HEK293 (cell line): ENCODE results near the gene WNT11.

Source experiments
- CTCF ChIA-PET: fragments of 350-600 bp; formaldehyde crosslinking; extraction: SDS; loops from one replicate; lab custom pipeline; 2021; ENCODE audit warnings: antibody characterized with exemption; lab: Yijun Ruan, JAX
- POLR2A ChIA-PET: fragments of 300-600 bp; formaldehyde crosslinking; extraction: SDS; loops from one replicate; lab custom pipeline; 2020; ENCODE audit warnings: antibody characterized with exemption, inconsistent platforms; lab: Yijun Ruan, JAX
- H3K27ac ChIP-seq: fragments of 200-500 bp; sonication (Bioruptor generic); 2 replicates; pipeline ENCODE4 v1.5.1; 2014; ENCODE audit warnings: low read depth, low read length, control low read depth, inconsistent platforms; ENCODE audit errors: extremely low read depth
- H3K36me3 ChIP-seq, 2 experiments: fragments of 200-500 bp in 1 of 2; sonication (Bioruptor generic) in 1 of 2; 1 replicate in 1 of 2; 2 replicates in 1 of 2; pipeline ENCODE4 v1.5.1; 2014 to 2017; ENCODE audit warnings: inconsistent platforms in 2 of 2, low read length in 2 of 2; ENCODE audit not compliant: control insufficient read depth in 2 of 2, insufficient read depth in 1 of 2
- H3K4me1 ChIP-seq: fragments of 200-500 bp; sonication (Bioruptor generic); 2 replicates; pipeline ENCODE4 v1.5.1; 2014; ENCODE audit warnings: mild to moderate bottlenecking, low read length, inconsistent platforms; ENCODE audit not compliant: control insufficient read depth, insufficient read depth
- H3K4me3 ChIP-seq: 2 replicates; pipeline ENCODE4 v1.5.1; 2011; ENCODE audit warnings: low read depth, mild to moderate bottlenecking, control low read depth, low read length, moderate library complexity
- H3K9me3 ChIP-seq: fragments of 200-500 bp; sonication (Bioruptor generic); 2 replicates; pipeline ENCODE4 v1.5.1; 2014; ENCODE audit warnings: low read depth, low read length, inconsistent platforms; ENCODE audit not compliant: control insufficient read depth, insufficient read depth
- KLF1 ChIP-seq: fragments of 450-650 bp; formaldehyde crosslinking; IDR thresholded peaks from 2 replicates; pipeline ENCODE4 v1.5.1; 2016; ENCODE audit warnings: missing biosample characterization, missing genetic modification characterization
- PRDM1 ChIP-seq: fragments of 450-650 bp; formaldehyde crosslinking; IDR thresholded peaks from 2 replicates; pipeline ENCODE4; 2016; ENCODE audit warnings: missing biosample characterization, missing genetic modification characterization
- SETDB1 ChIP-seq: IDR thresholded peaks from one replicate; pipeline ENCODE4 v1.6.1; 2017; ENCODE audit warnings: mild to moderate bottlenecking, low read length, moderate library complexity, mixed read lengths; ENCODE audit not compliant: insufficient read length
- ZBTB7A ChIP-seq: fragments of 450-650 bp; formaldehyde crosslinking; IDR thresholded peaks from 2 replicates; pipeline ENCODE4 v1.5.1; 2016; ENCODE audit warnings: low read depth, missing biosample characterization, missing genetic modification characterization
- ZEB2 ChIP-seq: fragments of 450-650 bp; formaldehyde crosslinking; IDR thresholded peaks from 2 replicates; pipeline ENCODE4 v1.5.1; 2016; ENCODE audit warnings: missing biosample characterization, missing genetic modification characterization
- ZFHX2 ChIP-seq: fragments of 450-650 bp; formaldehyde crosslinking; conservative IDR thresholded peaks from 2 replicates; pipeline ENCODE4 v1.5.1; 2016; ENCODE audit warnings: missing biosample characterization, missing genetic modification characterization
- ZNF121 ChIP-seq: fragments of 450-650 bp; formaldehyde crosslinking; IDR thresholded peaks from 2 replicates; pipeline ENCODE4 v1.5.1; 2016; ENCODE audit warnings: missing biosample characterization, missing genetic modification characterization
- ZNF157 ChIP-seq: fragments of 450-650 bp; formaldehyde crosslinking; IDR thresholded peaks from 2 replicates; pipeline ENCODE4 v1.5.1; 2016; ENCODE audit warnings: missing biosample characterization, missing genetic modification characterization
- ZNF416 ChIP-seq: fragments of 450-650 bp; formaldehyde crosslinking; IDR thresholded peaks from 2 replicates; pipeline ENCODE4 v1.5.1; 2016; ENCODE audit warnings: missing biosample characterization, missing genetic modification characterization
- ZNF433 ChIP-seq: fragments of 450-650 bp; formaldehyde crosslinking; IDR thresholded peaks from 2 replicates; pipeline ENCODE4 v1.5.1; 2016; ENCODE audit warnings: missing biosample characterization, missing genetic modification characterization, low read depth
- ZNF548 ChIP-seq: fragments of 450-650 bp; formaldehyde crosslinking; IDR thresholded peaks from 2 replicates; pipeline ENCODE4 v1.5.1; 2016; ENCODE audit warnings: missing biosample characterization, missing genetic modification characterization
- ZNF555 ChIP-seq: fragments of 450-650 bp; formaldehyde crosslinking; conservative IDR thresholded peaks from 2 replicates; pipeline ENCODE4 v1.5.1; 2017; ENCODE audit warnings: missing biosample characterization, mild to moderate bottlenecking, missing genetic modification characterization, inconsistent platforms
- ZNF623 ChIP-seq: fragments of 450-650 bp; formaldehyde crosslinking; IDR thresholded peaks from 2 replicates; pipeline ENCODE4 v1.5.1; 2016; ENCODE audit warnings: missing biosample characterization, missing genetic modification characterization
- ZNF654 ChIP-seq: fragments of 450-650 bp; formaldehyde crosslinking; IDR thresholded peaks from 2 replicates; pipeline ENCODE4 v1.5.1; 2016; ENCODE audit warnings: low read depth, missing biosample characterization, missing genetic modification characterization
- ZNF660 ChIP-seq: fragments of 450-650 bp; IDR thresholded peaks from 2 replicates; pipeline ENCODE4 v1.5.1; 2018; ENCODE audit warnings: missing biosample characterization, mild to moderate bottlenecking, missing genetic modification characterization
- ZNF670 ChIP-seq: fragments of 450-650 bp; formaldehyde crosslinking; IDR thresholded peaks from 2 replicates; pipeline ENCODE4 v1.5.1; 2016; ENCODE audit warnings: missing biosample characterization, missing genetic modification characterization, low read depth
- ZNF701 ChIP-seq: fragments of 450-650 bp; formaldehyde crosslinking; IDR thresholded peaks from 2 replicates; pipeline ENCODE4 v1.5.1; 2016; ENCODE audit warnings: missing biosample characterization, missing genetic modification characterization
- ZNF768 ChIP-seq: fragments of 450-650 bp; formaldehyde crosslinking; IDR thresholded peaks from 2 replicates; pipeline ENCODE4 v1.5.1; 2018; ENCODE audit warnings: missing biosample characterization, mild to moderate bottlenecking, missing genetic modification characterization
- ZNF791 ChIP-seq: fragments of 450-650 bp; formaldehyde crosslinking; IDR thresholded peaks from 2 replicates; pipeline ENCODE4 v1.5.1; 2016; ENCODE audit warnings: missing biosample characterization, missing genetic modification characterization
- ZXDB ChIP-seq: fragments of 450-650 bp; formaldehyde crosslinking; IDR thresholded peaks from 2 replicates; pipeline ENCODE4 v1.5.1; 2016; ENCODE audit warnings: missing biosample characterization, missing genetic modification characterization
- TF ChIP-seq, protein P1 (sequence below): fragments of 450-650 bp; formaldehyde crosslinking; IDR thresholded peaks from 2 replicates; pipeline ENCODE4 v1.5.1; 2017; ENCODE audit warnings: missing biosample characterization, missing genetic modification characterization
- TF ChIP-seq, protein P2 (sequence below): fragments of 450-650 bp; formaldehyde crosslinking; IDR thresholded peaks from 2 replicates; pipeline ENCODE4 v1.5.1; 2016; ENCODE audit warnings: missing biosample characterization, missing genetic modification characterization
- TF ChIP-seq, protein P3 (sequence below): fragments of 450-650 bp; formaldehyde crosslinking; IDR thresholded peaks from 2 replicates; pipeline ENCODE4; 2016; ENCODE audit warnings: missing biosample characterization, missing genetic modification characterization
- TF ChIP-seq, protein P4 (sequence below): fragments of 450-650 bp; formaldehyde crosslinking; IDR thresholded peaks from 2 replicates; pipeline ENCODE4 v1.5.1; 2016; ENCODE audit warnings: missing biosample characterization, missing genetic modification characterization
- TF ChIP-seq, protein P5 (sequence below): fragments of 450-650 bp; formaldehyde crosslinking; IDR thresholded peaks from 2 replicates; pipeline ENCODE4 v1.5.1; 2016; ENCODE audit warnings: missing biosample characterization, missing genetic modification characterization

Gene WNT11

DNA sequence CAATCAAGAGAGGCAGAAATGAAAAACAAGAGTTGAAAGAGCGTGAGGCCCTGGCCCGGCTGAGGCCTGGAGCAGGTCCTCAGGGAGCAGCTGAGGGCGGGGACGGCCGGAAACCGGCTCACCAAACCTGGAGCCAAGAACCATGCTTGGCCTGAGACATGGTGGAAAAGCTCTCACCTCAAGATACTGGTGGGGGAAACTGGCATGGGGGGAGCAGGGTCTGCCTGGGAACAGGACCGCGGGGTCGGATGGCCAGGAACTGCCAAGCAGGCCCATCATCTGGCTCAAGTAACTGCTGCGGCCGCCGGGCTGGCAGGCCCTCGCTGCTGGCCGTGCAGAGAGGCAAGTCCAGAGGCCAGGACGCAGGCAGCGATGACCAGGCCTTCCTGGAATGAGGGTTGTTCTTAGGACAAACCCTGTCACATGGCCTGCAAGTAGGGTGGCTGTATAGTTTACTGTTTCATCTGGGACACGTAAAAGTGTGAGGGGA is 18.9 kb upstream of the WNT11 start:
- POLR2A ChIA-PET: interaction anchor here (0.9 kb wide), 1 partner anchor 15 kb away, joined by 3 read pairs; no protein-coding TSS in a partner anchor

DNA sequence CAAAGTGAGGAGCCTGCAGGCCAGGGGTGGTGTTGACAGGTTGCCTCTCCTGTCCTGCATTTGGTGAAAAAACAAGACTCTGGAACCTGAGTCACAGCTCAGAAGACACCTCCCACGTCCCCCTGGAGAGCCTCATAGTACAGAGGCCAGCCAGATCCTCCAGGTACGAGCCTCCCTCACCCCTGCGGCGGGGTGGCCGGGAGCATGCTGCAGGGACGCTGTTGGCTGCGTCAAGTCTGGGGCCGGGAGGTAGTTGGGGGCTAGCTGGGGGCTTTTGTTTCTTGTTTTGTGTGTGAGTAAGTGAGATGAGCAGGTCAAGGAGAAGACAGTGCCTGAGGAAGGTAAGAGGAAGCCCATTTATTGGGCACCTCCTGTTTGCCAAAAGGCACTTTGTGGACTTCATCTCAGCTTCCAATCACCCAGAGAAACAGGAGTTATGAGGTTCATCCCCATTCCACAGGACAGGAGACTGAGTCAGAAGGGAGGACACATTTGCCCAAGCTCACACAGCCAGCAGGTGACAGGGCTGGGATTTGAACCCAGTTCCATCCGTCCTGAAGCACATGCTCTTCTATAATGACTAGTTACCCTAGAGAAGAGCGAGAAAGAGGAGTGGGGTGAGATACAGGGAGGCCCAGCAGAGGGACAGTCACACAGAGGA is 18.3 kb upstream of the WNT11 start:
- TF ChIP-seq ZNF791 (tag by site-specific recombination) (no peak), SETDB1 (no peak), ZNF555 (tag by site-specific recombination) (no peak), ZNF416 (tag by site-specific recombination) (no peak), ZNF768 (tag by site-specific recombination) (no peak), ZNF660 (tag by site-specific recombination) (no peak), ZNF654 (tag by site-specific recombination) (no peak), KLF1 (tag by site-specific recombination) (no peak), ZNF433 (no peak), ZNF121 (tag by site-specific recombination) (no peak), ZEB2 (no peak)
- TF ChIP-seq, protein P1, sequence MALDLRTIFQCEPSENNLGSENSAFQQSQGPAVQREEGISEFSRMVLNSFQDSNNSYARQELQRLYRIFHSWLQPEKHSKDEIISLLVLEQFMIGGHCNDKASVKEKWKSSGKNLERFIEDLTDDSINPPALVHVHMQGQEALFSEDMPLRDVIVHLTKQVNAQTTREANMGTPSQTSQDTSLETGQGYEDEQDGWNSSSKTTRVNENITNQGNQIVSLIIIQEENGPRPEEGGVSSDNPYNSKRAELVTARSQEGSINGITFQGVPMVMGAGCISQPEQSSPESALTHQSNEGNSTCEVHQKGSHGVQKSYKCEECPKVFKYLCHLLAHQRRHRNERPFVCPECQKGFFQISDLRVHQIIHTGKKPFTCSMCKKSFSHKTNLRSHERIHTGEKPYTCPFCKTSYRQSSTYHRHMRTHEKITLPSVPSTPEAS (tag by site-specific recombination): no peak
- TF ChIP-seq, protein P2, sequence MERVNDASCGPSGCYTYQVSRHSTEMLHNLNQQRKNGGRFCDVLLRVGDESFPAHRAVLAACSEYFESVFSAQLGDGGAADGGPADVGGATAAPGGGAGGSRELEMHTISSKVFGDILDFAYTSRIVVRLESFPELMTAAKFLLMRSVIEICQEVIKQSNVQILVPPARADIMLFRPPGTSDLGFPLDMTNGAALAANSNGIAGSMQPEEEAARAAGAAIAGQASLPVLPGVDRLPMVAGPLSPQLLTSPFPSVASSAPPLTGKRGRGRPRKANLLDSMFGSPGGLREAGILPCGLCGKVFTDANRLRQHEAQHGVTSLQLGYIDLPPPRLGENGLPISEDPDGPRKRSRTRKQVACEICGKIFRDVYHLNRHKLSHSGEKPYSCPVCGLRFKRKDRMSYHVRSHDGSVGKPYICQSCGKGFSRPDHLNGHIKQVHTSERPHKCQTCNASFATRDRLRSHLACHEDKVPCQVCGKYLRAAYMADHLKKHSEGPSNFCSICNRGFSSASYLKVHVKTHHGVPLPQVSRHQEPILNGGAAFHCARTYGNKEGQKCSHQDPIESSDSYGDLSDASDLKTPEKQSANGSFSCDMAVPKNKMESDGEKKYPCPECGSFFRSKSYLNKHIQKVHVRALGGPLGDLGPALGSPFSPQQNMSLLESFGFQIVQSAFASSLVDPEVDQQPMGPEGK (tag by site-specific recombination): no peak
- TF ChIP-seq, protein P3, sequence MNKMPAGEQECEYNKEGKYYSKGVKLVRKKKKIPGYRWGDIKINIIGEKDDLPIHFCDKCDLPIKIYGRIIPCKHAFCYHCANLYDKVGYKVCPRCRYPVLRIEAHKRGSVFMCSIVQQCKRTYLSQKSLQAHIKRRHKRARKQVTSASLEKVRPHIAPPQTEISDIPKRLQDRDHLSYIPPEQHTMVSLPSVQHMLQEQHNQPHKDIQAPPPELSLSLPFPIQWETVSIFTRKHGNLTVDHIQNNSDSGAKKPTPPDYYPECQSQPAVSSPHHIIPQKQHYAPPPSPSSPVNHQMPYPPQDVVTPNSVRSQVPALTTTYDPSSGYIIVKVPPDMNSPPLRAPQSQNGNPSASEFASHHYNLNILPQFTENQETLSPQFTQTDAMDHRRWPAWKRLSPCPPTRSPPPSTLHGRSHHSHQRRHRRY: no peak
- no peak overlapping the region for H3K27ac ChIP-seq
- H3K9me3 ChIP-seq: no peaks in the 10 kb centered on the region
- H3K4me3 ChIP-seq: no peak overlapping the region
- CTCF ChIA-PET: interaction anchor here (1.6 kb wide), 1 partner anchor 16 kb away, joined by 5 read pairs; no protein-coding TSS in a partner anchor
- H3K4me1 ChIP-seq: no peaks in the 10 kb centered on the region
- H3K36me3 ChIP-seq: no peaks in the 10 kb centered on the region
- POLR2A ChIA-PET: no interaction called here

More for the DNA sequence above, 18.9 kb upstream of the WNT11 start:
- Histone ChIP-seq H3K4me1 (no peaks in the 10 kb centered on the region), H3K4me3 (no peak overlapping the region), H3K36me3 (no peaks in the 10 kb centered on the region), H3K27ac (no peak overlapping the region), H3K9me3 (no peaks in the 10 kb centered on the region)
- CTCF ChIA-PET: no interaction called here
- TF ChIP-seq ZXDB (tag by site-specific recombination) (no peak), ZNF157 (no peak), ZNF701 (tag by site-specific recombination) (no peak), PRDM1 (tag by site-specific recombination) (no peak), ZNF548 (tag by site-specific recombination) (no peak), ZNF623 (tag by site-specific recombination) (no peak), ZNF670 (no peak), ZFHX2 (tag by site-specific recombination) (no peak), ZBTB7A (no peak)
- TF ChIP-seq, protein P4, sequence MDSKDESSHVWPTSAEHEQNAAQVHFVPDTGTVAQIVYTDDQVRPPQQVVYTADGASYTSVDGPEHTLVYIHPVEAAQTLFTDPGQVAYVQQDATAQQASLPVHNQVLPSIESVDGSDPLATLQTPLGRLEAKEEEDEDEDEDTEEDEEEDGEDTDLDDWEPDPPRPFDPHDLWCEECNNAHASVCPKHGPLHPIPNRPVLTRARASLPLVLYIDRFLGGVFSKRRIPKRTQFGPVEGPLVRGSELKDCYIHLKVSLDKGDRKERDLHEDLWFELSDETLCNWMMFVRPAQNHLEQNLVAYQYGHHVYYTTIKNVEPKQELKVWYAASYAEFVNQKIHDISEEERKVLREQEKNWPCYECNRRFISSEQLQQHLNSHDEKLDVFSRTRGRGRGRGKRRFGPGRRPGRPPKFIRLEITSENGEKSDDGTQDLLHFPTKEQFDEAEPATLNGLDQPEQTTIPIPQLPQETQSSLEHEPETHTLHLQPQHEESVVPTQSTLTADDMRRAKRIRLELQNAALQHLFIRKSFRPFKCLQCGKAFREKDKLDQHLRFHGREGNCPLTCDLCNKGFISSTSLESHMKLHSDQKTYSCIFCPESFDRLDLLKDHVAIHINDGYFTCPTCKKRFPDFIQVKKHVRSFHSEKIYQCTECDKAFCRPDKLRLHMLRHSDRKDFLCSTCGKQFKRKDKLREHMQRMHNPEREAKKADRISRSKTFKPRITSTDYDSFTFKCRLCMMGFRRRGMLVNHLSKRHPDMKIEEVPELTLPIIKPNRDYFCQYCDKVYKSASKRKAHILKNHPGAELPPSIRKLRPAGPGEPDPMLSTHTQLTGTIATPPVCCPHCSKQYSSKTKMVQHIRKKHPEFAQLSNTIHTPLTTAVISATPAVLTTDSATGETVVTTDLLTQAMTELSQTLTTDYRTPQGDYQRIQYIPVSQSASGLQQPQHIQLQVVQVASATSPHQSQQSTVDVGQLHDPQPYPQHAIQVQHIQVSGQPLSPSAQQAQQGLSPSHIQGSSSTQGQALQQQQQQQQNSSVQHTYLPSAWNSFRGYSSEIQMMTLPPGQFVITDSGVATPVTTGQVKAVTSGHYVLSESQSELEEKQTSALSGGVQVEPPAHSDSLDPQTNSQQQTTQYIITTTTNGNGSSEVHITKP: no peak
- TF ChIP-seq, protein P5, sequence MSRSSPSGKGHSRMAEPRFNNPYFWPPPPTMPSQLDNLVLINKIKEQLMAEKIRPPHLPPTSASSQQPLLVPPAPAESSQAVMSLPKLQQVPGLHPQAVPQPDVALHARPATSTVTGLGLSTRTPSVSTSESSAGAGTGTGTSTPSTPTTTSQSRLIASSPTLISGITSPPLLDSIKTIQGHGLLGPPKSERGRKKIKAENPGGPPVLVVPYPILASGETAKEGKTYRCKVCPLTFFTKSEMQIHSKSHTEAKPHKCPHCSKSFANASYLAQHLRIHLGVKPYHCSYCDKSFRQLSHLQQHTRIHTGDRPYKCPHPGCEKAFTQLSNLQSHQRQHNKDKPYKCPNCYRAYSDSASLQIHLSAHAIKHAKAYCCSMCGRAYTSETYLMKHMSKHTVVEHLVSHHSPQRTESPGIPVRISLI (tag by site-specific recombination): no peak
